Neural cell (in vitro differentiated cells): Measurements from ENCODE around the gene WNT3A.

Experiments
- EP300 ChIP-seq: fragments of 450-650 bp; conservative IDR thresholded peaks from 2 replicates; pipeline ENCODE4 v1.6.1; 2014; ENCODE audit warnings: antibody characterized with exemption, mild to moderate bottlenecking, moderate library complexity; ENCODE audit not compliant: poor library complexity, severe bottlenecking
- EZH2 ChIP-seq: fragments of 200-600, 300-800 bp; shearing (Covaris generic), sonication (generic); IDR thresholded peaks from 2 replicates; pipeline ENCODE4 v1.6.1; 2014; ENCODE audit warnings: antibody characterized with exemption, low read length, borderline replicate concordance, mild to moderate bottlenecking; ENCODE audit not compliant: insufficient read depth, poor library complexity, severe bottlenecking
- POLR2AphosphoS5 ChIP-seq: IDR thresholded peaks from 2 replicates; pipeline ENCODE4 v1.6.1; 2012
- REST ChIP-seq: IDR thresholded peaks from 2 replicates; pipeline ENCODE4 v1.6.1; 2012; ENCODE audit warnings: borderline replicate concordance
- SMC3 ChIP-seq: fragments of 450-650 bp; conservative IDR thresholded peaks from 2 replicates; pipeline ENCODE4 v1.6.1; 2014; ENCODE audit warnings: antibody characterized with exemption, mild to moderate bottlenecking, moderate library complexity; ENCODE audit not compliant: poor library complexity
- TAF1 ChIP-seq: IDR thresholded peaks from 2 replicates; pipeline ENCODE4 v1.6.1; 2012; ENCODE audit warnings: low read depth
- TF ChIP-seq, protein P1 (sequence below): fragments of 450-650 bp; IDR thresholded peaks from 2 replicates; pipeline ENCODE4 v1.5.1; 2014; ENCODE audit warnings: antibody characterized with exemption, mild to moderate bottlenecking, moderate library complexity; ENCODE audit not compliant: poor library complexity, severe bottlenecking

DNA sequence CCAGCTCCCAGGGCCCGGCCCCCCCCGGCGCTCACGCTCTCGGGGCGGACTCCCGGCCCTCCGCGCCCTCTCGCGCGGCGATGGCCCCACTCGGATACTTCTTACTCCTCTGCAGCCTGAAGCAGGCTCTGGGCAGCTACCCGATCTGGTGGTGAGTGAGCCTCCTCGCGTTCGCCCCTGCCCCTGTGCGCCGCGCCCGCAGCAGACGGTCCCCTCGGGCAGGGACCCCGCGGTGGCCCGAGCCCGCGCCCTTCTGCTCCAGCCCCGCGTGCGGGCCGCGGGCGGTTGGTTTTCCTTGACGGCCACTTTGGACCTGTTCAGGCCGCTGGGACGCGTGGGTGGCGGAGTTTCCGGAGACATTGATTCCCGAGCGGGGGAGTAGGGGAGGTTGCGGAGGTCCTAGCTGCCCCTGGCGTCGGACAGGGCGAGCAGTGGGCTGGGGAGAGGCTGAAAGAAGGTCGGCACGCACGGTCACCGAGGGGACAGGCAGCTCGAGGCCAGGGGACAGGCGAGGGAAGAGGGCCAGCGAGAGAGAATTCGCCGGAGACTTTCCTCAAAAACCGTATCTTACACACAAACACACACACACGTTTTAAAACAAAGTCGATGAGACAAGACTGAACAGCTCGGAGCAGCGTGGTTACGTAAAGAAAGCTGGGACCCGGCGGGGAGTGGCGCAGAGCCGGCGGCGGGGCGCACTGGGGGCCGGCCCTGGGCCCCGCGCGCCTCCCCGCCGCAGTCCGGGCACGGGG lies 427 bp downstream of the WNT3A start:
- TF ChIP-seq, protein P1, sequence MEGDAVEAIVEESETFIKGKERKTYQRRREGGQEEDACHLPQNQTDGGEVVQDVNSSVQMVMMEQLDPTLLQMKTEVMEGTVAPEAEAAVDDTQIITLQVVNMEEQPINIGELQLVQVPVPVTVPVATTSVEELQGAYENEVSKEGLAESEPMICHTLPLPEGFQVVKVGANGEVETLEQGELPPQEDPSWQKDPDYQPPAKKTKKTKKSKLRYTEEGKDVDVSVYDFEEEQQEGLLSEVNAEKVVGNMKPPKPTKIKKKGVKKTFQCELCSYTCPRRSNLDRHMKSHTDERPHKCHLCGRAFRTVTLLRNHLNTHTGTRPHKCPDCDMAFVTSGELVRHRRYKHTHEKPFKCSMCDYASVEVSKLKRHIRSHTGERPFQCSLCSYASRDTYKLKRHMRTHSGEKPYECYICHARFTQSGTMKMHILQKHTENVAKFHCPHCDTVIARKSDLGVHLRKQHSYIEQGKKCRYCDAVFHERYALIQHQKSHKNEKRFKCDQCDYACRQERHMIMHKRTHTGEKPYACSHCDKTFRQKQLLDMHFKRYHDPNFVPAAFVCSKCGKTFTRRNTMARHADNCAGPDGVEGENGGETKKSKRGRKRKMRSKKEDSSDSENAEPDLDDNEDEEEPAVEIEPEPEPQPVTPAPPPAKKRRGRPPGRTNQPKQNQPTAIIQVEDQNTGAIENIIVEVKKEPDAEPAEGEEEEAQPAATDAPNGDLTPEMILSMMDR, result no peak
- no peak for TF ChIP-seq POLR2AphosphoS5
- peak; percentile 62 for TF ChIP-seq EZH2
- no peak for TF ChIP-seq TAF1
- TF ChIP-seq REST, result no peak
- no peak for TF ChIP-seq SMC3
- no peak for TF ChIP-seq EP300
